ACHN (cell line): ENCODE measurements around the gene LGALS12.
"Not testable (repeated sequence)": the region's sequence is repeated elsewhere in the genome, so short reads cannot be mapped to it uniquely, and the experiment has no call there.

Experiments
- DNase-seq: peaks from one replicate; pipeline ENCODE4 v3.0.0-alpha.2; 2015
- in situ Hi-C: cut with HindIII; loops from 2 replicates; pipeline ENCODE4 v1.10.0; 2017; ENCODE audit warnings: low sequenced_read_pairs, low pct_ligation_motif_present, low pct_unique_long_range_greater_than_20kb

LGALS12 gene

DNA sequence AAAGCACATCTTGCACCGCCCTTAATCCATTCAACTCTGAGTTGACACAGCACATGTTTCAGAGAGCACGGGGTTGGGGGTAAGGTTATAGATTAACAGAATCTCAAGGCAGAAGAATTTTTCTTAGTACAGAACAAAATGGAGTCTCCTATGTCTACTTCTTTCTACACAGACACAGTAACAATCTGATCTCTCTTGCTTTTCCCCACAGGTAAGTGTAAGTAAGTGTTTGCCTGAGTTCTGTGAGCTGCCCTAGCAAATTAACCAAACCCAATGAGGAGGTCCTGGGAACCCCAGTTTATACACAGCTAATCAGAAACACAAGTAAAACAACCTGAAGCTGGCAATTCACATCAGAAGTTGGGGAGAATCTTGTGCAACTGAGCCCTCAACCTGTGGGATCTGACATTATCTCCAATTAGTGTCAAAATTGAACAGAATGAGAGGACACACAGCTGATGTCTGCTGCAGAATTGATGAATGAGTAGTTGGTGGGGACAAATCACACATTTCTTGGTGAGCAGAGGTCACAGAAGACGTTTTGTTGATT is 22.9 kb downstream of the LGALS12 start:
- in situ Hi-C loops, DNase-seq: not testable (repeated sequence)

DNA sequence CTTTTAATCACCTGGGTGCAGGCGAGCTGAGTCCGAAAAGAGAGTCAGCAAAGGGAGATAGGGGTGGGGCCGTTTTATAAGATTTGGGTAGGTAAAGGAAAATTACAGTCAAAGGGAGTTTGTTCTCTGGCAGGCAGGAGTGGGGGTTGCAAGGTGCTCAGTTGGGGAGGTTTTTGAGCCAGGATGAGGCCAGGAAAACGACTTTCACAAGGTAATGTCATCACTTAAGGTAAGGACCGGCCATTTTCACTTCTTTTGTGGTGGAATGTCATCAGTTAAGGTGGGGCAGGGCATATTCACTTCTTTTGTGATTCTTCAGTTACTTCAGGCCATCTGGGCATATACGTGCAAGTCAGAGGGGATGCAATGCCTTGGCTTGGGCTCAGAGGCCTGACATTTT is 23.5 kb downstream of the LGALS12 start:
- in situ Hi-C loops, DNase-seq: not testable (repeated sequence)

DNA sequence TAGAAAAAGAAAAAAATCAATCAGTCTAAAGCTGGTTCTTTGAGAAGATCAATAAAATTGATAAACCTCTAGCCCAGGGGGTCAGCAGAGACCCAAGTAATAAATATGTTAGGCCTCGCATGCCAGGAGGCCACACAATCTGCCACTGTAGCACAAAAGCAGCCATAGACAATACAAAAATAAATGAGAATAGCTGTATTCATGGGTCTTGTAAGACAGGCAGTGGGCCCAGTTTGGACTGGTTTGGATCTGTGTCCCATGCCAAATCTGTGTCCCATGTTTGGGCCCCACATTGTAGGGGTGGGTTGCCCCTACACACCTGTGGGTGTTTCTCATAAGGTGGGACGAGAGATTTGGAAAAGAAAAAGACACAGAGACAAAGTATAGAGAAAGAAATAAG is 24.1 kb downstream of the LGALS12 start:
- no peak for DNase-seq
- in situ Hi-C loops: no loop called here

DNA sequence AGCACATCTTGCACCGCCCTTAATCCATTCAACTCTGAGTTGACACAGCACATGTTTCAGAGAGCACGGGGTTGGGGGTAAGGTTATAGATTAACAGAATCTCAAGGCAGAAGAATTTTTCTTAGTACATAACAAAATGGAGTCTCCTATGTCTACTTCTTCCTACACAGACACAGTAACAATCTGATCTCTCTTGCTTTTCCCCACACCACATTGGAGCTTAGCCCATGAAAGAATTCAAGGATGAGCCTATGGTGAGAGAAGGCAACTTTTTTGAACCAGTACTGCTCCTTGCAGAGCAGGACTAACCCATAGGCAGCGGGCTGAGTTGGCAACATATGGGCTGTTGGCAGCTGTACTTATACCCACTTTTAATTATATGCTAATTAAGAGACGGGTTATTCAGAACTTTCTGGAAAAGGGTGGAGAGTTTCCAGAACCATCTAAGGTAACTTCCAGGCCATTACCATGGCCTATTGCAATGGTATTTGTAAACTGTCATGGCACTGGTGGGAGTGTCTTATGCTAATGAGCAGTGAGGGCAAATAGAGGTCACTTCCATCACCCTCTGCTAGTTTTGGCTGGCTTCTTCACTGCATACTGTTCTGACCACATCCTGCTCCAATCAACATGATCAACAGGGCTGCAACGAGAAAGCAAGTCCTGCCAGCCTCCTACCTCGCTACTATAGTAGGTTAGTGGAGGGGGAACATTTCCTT is 25.3 kb downstream of the LGALS12 start:
- DNase-seq: peak; percentile 93
- in situ Hi-C loops: not testable (repeated sequence)

DNA sequence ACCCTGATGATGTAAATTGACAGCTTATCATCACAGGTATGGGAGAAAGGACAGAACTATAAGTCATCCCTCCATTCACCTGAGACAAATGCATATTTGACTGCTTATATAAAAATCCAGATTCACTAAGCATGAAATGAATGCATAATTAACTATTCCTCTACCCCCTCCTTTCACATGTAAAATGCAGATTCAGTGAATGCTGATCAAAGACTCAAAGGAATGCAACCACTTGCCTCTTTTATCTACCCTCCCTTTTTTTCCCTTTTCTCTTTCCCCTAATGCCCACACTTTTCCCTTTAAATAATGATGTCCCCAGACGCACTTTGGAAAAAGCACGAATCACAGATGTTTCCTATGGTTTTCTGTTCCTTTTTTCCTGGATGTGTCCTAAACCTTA is 26.2 kb downstream of the LGALS12 start:
- DNase-seq: no peak
- in situ Hi-C loops: no loop called here

DNA sequence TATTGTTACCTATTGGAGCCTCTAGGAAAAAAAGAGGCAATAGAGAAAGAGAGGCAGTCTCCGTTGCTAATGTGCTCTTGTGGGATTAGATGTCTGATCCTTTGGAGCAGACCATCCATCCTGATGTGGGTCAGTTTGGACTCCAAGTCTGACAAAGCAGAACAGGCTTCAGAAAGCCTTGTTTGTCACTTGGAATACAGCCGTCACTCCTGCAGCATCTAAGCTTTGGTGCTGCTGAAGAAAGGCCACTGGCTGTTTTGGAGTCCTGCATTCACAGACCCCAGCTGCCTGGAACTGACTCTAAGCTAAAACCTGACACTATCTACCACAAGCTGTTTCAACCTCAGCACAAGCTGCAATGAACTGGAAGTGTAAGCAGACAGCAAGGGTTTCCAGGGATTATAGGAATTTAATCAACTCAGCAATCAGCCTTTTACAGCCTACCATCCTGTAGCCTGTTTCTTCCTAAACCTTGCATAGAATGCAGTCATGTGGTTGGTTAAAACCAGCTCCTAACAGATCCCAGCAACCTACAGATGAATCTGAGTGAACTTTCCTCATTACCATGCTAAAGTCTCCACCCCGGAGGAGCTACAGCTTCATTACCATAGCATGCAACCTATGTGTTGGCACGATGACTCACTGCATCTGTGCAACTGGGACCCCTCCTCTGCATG is 27.1 kb downstream of the LGALS12 start:
- no peak for DNase-seq
- in situ Hi-C loops: no loop called here

DNA sequence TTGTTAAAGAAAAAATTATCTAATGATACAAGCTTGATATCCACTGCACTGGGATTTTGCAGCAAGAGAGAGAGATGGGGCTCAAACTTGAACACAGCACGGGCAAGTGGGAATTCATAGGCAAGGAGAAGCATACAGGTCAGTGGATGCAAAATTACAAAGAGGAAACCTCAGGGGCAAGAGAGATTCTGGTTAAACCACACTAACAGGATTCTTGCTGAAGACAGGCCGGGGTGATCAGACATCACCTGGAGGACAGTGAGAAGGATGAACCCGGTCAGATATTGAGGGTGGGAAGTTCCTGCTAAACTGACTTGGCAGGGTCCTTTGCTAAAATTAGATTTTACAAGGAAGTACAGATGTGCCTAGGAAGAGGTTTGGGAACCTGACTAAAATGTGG is 28.2 kb downstream of the LGALS12 start:
- DNase-seq: no peak
- in situ Hi-C loops: no loop called here

DNA sequence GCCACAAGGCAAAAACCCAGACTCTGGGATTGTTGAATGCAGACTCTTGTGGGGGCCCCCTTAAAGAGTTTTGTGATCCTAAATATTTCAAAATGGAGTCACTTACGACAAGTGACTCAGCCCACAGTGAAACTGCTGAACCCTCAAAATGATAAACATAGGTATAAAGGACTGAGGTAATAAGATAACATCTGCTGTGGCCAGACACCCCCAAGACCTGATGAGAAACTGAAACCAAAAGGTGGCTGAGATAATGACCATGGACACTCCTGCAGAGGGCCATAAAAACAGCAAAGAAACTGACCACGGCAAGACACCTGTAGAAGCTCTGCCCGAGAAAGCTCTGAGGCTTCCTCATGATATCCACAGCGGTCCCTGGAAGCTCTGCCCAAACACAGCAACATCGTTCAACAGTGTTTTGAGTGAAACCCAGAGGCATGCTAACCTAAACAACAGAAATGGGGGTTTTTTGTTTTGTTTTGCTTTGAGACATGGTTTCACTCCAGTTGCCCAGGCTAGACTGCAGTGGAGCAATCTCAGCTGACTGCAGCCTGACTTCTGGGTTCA is 29.1 kb downstream of the LGALS12 start:
- DNase-seq: no peak
- in situ Hi-C loops: no loop called here

DNA sequence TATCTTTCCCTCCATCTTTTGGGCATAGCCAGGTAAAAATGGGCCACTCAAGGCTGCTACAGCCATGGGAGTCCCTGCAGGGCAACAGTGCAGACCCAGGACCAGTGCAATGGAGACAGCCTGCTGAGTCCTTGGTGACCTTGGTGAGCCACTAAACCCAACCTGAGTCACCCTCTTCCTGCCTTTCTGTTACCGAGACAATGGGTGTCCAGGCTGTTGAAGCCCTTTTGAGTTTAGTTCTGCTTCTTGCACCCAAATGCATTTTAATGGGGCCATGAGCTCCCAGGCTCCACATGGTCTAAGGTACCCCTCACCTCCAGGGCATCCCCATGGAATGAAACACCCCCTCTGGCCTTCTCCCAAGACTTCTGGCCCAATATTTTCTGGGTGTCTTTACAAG is 29.9 kb downstream of the LGALS12 start:
- no peak for DNase-seq
- in situ Hi-C loops: no loop called here

DNA sequence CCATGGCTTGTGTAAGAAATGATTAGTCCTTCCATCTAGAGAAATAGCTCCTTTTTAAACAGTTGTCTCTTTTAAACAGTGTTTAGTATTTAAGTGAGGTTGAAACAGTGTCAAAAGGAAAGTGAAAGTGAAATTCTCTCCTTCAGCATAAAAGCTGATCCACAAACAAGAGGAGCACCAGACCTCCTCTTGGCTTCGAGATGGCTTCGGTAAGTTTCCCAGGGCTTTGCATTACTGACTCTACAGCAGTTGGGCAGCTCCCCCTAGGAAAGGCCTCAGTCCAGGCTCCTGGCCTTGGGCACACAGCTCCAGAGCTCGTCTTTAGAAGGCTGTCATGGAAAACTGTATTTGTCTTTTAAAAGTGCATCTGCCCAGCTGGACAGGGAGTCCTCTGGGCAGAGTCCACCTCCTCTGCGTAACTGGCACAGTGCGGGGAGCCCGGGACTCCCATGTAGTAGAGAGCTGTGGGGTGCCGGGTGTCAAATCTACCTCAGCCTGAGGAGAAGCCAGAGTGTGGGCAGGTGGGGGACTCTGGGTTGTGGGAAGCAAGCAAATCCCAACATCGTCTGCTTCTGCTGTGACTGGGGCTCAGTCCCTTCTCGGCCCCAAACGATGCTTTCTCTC is 30.9 kb downstream of the LGALS12 start, which contains the start of gene PLAAT4:
PLAAT4 (plus strand) TSS at position 140 of the 624 bp plus-strand sequence; CDS start at position 201, 61 bp downstream.
- DNase-seq: peak; percentile 55
- in situ Hi-C loops: no loop called here

DNA sequence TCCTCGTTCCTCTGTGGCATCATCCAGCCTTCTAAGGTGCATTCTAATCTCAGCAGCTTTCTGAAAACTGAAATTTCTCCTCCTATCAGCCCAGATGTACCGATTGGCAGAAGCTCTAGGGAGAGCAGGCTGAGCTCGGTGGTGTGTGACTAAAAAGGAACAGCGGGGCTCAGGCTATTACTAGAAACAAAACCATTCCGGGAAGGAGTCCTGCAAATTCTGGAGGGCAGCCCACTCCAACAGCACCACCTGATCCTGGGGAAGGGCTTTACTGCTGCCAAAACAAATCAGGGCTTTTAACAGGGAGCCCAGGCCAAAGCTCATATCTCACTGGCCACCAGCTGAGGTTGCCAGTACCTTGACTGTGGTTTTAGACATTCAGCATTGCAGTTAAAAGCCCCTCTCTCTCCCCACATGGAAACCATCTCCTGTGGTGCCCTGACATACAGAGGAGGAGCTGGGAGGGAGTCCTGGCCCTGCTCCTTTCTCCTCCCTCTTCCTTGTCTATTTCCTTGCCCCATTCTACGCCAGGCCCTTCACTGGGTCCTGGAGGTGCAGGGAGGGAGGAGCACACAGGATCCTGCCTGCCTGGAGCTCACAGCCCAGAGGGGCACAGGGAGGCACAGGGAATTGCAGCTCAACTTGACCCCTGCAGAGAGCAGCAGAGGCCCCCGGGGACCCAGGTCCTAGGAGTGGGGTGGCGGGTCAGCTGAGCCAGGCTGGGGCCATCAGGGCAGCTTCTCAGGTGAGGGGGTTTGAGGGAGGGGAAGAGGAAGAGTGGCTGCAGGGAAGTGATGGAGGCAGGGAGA is 31.6 kb downstream of the LGALS12 start:
- in situ Hi-C loops: no loop called here
- peak; percentile 27 for DNase-seq

DNA sequence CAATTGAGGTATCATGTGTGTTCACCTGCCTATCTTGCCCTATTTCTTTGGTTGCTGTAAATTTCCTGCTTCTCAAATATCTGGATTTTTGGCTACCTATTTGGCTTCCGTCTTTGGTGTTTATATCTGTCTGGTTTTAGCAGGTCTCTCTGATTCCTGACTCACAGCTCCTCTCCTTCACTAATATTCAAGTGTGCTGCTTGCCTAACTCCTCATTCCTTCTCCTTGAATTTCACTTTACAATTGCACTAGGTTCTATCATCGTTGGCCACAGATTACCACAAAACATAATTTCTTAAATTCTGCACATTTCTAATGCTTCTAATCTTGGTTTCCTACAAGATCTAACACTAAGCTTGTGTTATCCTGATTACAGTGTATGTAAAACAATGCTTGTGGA is 36.6 kb downstream of the LGALS12 start:
- in situ Hi-C loops: not testable (repeated sequence)

DNA sequence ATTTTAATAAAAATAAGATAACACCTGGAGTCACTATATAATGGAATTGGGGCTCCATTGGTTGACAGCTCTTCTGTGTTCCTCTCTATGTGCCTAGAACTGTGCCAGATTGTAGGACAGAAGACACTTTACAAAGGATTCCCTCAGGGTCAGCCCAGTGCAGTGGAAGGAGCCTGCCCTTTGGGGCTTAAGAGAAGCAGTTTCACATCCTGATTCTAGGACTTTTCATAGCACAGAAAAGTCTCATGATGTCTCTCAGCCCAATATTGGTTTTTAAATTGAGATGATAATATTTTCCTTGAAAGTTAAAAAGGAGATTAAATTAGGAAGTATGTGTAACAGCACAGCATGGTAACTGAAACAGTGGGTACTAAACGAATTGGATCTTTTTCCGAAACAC is 37.8 kb downstream of the LGALS12 start:
- in situ Hi-C loops: no loop called here
- no peak for DNase-seq

More for the DNA sequence above, 36.6 kb downstream of the LGALS12 start:
- DNase-seq: not testable (repeated sequence)

DNA sequence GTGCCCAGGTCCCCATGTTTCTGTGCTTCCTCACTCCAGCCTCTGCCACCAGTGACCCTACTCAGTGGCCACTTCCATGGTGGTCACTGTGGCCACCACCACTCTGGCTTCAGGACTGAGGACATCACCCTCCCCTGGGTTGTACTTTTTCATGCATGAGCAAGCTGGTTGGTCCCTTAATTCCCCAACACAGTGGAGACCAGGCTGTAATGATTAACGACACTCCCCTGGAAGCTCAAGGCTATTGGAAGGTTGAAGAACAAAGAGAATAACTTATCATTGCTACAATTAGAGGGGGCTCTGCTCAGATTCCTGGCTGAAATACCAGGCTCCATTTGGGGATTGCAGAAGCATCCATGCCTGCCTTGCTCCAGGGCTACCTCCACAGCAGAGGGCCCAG is 41.2 kb downstream of the LGALS12 start:
- in situ Hi-C loops: no loop called here
- DNase-seq: no peak

DNA sequence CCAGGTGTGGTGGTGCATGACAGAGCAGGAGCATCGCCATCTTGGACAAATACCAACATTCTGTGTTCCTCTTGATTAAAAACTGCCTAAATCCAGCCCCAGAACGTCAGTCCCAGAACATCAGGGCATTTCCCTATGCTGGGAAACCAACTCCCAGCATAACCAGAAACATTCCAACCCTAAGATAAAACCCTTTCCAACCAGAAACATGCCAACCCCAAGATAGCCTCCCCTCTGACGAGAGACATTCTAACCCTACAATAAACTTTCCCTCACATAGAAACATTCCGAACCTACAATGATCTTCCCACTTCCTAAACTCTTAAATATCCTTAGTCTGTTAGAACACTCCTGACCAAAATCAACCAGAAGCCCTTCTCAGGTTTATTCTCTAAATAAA is 42.3 kb downstream of the LGALS12 start:
- in situ Hi-C loops: no loop called here
- no peak for DNase-seq

DNA sequence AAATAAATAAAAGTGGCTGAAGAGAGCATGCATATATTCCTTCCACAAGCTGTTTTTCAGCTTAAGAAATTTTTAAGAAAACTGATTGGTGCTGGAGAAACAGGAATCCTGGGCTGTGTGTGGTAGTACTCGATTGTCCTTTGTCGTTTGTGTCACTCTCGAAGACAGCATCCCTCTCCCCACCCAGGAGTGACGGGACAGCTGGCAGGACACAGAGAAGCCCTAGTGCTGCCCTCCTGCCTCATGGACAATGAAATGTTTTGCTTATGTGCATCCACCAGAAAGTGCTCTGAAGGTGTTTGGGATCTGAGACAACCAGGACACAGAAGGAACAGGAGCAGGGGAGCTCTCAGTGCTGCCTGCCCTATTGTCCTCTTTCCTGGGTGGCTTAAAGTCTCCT is 43.5 kb downstream of the LGALS12 start:
- DNase-seq: no peak
- in situ Hi-C loops: no loop called here

DNA sequence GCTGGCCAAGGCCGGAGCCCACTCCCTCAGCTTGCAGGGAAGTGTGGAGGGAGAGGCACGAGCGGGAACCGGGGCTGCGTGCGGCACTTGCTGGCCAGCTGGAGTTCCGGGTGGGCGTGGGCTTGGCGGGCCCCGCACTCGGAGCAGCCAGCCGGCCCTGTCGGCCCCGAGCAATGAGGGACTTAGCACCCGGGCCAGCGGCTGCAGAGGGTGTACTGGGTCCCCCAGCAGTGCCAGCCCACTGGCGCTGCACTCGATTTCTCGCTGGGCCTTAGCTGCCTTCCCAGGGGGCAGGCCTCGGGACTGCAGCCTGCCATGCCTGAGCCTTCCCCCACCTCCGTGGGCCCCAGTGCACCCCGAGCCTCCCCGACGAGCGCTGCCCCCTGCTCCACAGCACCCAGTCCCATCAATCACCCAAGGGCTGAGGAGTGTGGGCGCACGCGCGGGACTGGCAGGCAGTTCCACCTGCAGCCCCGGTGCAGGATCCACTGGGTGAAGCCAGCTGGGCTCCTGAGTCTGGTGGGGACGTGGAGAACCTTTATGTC is 44.3 kb downstream of the LGALS12 start:
- in situ Hi-C loops, DNase-seq: not testable (repeated sequence)
